ENCODE data around the gene ADGRV1.

Gene ADGRV1

GRCh38 chr5:91176288-91177016, 617.9 kb downstream of the ADGRV1 start:
- no peaks in the 10 kb centered on the region for H3F3A ChIP-seq (ENCODE audit: low read depth)
- H3K9me2 ChIP-seq (replicated peaks; ENCODE audit: low read depth, low read length) = no peaks in the 10 kb centered on the region
- no peak for TF ChIP-seq CTCF (conservative IDR thresholded peaks at IDR 0.05; ENCODE audit: low read length)
- TF ChIP-seq EZH2phosphoT487 (IDR thresholded peaks at IDR 0.05; ENCODE audit: borderline replicate concordance) = no peak
- no peak overlapping the region for H3K9ac ChIP-seq (ENCODE audit: low read depth, low read length, poor library complexity, severe bottlenecking)
- H3K4me1 ChIP-seq (ENCODE audit: insufficient read depth, low read length, poor library complexity, severe bottlenecking) = no peaks in the 10 kb centered on the region
- no peaks in the 10 kb centered on the region for H3K27me3 ChIP-seq (ENCODE audit: insufficient read depth, low read length, poor library complexity, severe bottlenecking)
- H3K4me2 ChIP-seq (ENCODE audit: low read depth, low read length, poor library complexity, severe bottlenecking) = no peak overlapping the region
- no peak overlapping the region for H3K4me3 ChIP-seq (ENCODE audit: low read length, poor library complexity, severe bottlenecking)
- H3K9me3 ChIP-seq (ENCODE audit: insufficient read depth, low read depth, low read length) = no peaks in the 10 kb centered on the region
- H2AFZ ChIP-seq (ENCODE audit: low read length) = no peak overlapping the region
- no peaks in the 10 kb centered on the region for H3K36me3 ChIP-seq (ENCODE audit: insufficient read depth, low read length)
- no peaks in the 10 kb centered on the region for H3K79me2 ChIP-seq (ENCODE audit: insufficient read depth, low read length)
- no peaks in the 10 kb centered on the region for H4K20me1 ChIP-seq (ENCODE audit: insufficient read depth, low read length, poor library complexity, severe bottlenecking)

GRCh38 chr5:91177085-91177484, 618.5 kb downstream of the ADGRV1 start:
- H3K79me2 ChIP-seq (ENCODE audit: insufficient read depth, low read length) = no peaks in the 10 kb centered on the region
- H3K9me3 ChIP-seq (ENCODE audit: insufficient read depth, low read depth, low read length) = no peaks in the 10 kb centered on the region
- H3K9ac ChIP-seq (ENCODE audit: low read depth, low read length, poor library complexity, severe bottlenecking) = no peak overlapping the region
- H3K4me2 ChIP-seq (ENCODE audit: low read depth, low read length, poor library complexity, severe bottlenecking) = no peak overlapping the region
- TF ChIP-seq EZH2phosphoT487 (IDR thresholded peaks at IDR 0.05; ENCODE audit: borderline replicate concordance) = no peak
- no peak for TF ChIP-seq CTCF (conservative IDR thresholded peaks at IDR 0.05; ENCODE audit: low read length)
- H2AFZ ChIP-seq (ENCODE audit: low read length) = no peak overlapping the region
- H3K36me3 ChIP-seq (ENCODE audit: insufficient read depth, low read length) = no peaks in the 10 kb centered on the region
- no peaks in the 10 kb centered on the region for H3K4me1 ChIP-seq (ENCODE audit: insufficient read depth, low read length, poor library complexity, severe bottlenecking)
- no peak overlapping the region for H3K4me3 ChIP-seq (ENCODE audit: low read length, poor library complexity, severe bottlenecking)
- no peaks in the 10 kb centered on the region for H3K27me3 ChIP-seq (ENCODE audit: insufficient read depth, low read length, poor library complexity, severe bottlenecking)
- H3K9me2 ChIP-seq (replicated peaks; ENCODE audit: low read depth, low read length) = no peaks in the 10 kb centered on the region
- no peaks in the 10 kb centered on the region for H3F3A ChIP-seq (ENCODE audit: low read depth)
- no peaks in the 10 kb centered on the region for H4K20me1 ChIP-seq (ENCODE audit: insufficient read depth, low read length, poor library complexity, severe bottlenecking)

- H3K4me1 ChIP-seq (ENCODE audit: insufficient read depth, low read length, poor library complexity, severe bottlenecking) = no peaks in the 10 kb centered on the region
- H3K9ac ChIP-seq (ENCODE audit: low read depth, low read length, poor library complexity, severe bottlenecking) = no peak overlapping the region
- H2AFZ ChIP-seq (ENCODE audit: low read length) = no peak overlapping the region
- no peaks in the 10 kb centered on the region for H3K9me2 ChIP-seq (replicated peaks; ENCODE audit: low read depth, low read length)
- no peaks in the 10 kb centered on the region for H3K9me3 ChIP-seq (ENCODE audit: insufficient read depth, low read depth, low read length)
- H3K79me2 ChIP-seq (ENCODE audit: insufficient read depth, low read length) = no peaks in the 10 kb centered on the region
- H4K20me1 ChIP-seq (ENCODE audit: insufficient read depth, low read length, poor library complexity, severe bottlenecking) = no peaks in the 10 kb centered on the region
- H3K27me3 ChIP-seq (ENCODE audit: insufficient read depth, low read length, poor library complexity, severe bottlenecking) = no peaks in the 10 kb centered on the region
- no peaks in the 10 kb centered on the region for H3K36me3 ChIP-seq (ENCODE audit: insufficient read depth, low read length)
- TF ChIP-seq CTCF (conservative IDR thresholded peaks at IDR 0.05; ENCODE audit: low read length) (no peak), EZH2phosphoT487 (IDR thresholded peaks at IDR 0.05; ENCODE audit: borderline replicate concordance) (no peak)
- H3F3A ChIP-seq (ENCODE audit: low read depth) = no peaks in the 10 kb centered on the region
- H3K4me2 ChIP-seq (ENCODE audit: low read depth, low read length, poor library complexity, severe bottlenecking) = no peak overlapping the region
- no peak overlapping the region for H3K4me3 ChIP-seq (ENCODE audit: low read length, poor library complexity, severe bottlenecking)
Measured at GRCh38 chr5:91177639-91178038, 619.0 kb downstream of the ADGRV1 start.

All from Loucy (cell line).